Measurements from ENCODE around the gene MEF2C.

DNA sequence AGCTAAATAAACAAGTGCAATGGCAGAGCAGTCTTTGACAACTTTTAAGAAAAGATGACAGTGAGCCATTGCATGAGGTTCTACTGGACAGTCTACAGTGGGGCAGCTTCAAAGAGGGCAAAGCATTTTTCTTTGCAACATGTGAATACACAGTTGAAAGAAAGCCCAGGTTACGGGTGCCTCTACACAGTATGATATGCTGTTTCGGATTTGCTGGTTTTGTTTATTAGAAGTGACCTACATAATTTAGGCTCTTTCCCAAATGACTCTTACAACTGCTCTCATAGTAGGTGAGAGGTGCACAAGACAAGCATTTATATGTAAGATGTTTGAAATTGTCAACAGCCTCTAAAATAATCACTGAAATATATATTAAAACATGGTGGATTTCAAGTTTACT, 62.4 kb downstream of the MEF2C start:
- TF ChIP-seq, protein P1, sequence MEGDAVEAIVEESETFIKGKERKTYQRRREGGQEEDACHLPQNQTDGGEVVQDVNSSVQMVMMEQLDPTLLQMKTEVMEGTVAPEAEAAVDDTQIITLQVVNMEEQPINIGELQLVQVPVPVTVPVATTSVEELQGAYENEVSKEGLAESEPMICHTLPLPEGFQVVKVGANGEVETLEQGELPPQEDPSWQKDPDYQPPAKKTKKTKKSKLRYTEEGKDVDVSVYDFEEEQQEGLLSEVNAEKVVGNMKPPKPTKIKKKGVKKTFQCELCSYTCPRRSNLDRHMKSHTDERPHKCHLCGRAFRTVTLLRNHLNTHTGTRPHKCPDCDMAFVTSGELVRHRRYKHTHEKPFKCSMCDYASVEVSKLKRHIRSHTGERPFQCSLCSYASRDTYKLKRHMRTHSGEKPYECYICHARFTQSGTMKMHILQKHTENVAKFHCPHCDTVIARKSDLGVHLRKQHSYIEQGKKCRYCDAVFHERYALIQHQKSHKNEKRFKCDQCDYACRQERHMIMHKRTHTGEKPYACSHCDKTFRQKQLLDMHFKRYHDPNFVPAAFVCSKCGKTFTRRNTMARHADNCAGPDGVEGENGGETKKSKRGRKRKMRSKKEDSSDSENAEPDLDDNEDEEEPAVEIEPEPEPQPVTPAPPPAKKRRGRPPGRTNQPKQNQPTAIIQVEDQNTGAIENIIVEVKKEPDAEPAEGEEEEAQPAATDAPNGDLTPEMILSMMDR (IDR thresholded peaks at IDR 0.05) = no peak
- TF ChIP-seq POLR2A (IDR thresholded peaks at IDR 0.05) (no peak), EP300 (IDR thresholded peaks at IDR 0.05) (no peak), POLR2AphosphoS5 (IDR thresholded peaks at IDR 0.05) (no peak)

Data from sigmoid colon (tissue), 4 donors.